ENCODE results near the gene PHLDB2. TPM values are rescaled to one million over a fixed set of nuclear protein-coding genes. Genes with fewer than 3 reads are reported as not detected.
A peak's percentile ranks its signal among the peaks of the same experiment; 100 is the strongest.

PHLDB2 gene
- 100 to 1,000 TPM in 1 of 4 donors, 10 to 100 TPM in 3; 81.6 to 171 (median 88.2) TPM for total RNA-seq

DNA sequence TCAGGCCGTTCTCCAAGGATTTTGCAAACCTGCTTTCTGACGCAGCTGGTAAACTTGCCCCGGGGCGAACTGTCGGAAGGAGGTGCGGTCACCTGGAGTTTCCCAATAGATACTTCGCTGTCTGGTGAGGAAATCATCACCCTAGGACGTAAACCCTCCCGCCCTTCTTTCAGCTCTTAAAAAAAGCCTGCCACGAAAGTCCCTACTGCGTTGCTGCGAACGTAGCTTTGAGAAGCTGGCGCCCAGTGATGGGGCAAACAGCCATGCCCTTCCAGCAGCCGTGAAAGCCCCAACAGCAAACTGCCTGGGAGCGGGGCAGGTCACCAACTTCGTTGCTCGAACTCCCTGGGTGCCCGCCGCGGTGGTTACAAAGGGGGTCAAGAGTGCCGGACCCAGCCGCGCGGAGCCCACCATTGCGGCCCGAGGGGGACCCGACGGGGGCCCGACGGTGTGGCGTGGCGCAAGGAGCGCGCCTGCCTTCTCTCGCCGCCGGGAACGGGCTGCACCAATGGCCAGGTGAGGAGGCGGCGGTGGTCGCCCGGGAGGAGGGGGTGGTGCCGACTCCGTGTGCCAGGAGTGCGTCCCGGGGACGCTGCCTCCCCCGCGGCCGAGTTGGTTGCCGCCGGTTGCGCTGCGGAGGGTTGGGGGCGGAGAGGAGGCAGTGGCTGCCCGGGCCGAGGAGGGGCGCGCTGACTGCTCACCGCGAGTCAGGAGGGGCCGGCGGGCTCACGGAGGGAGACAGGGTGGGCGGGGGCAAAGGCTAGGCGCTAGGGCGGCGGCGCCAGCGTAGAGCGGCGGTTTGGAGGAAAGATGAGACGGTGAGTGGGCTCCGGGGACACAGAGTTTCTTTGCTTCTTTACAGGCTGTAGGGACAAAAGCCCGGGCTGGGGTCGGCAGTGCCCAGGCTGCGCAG is at the start of gene PHLDB2:
TSS of gene PHLDB2 (plus strand) at position 205 of the 913 bp plus-strand sequence. CDS start 24,813 bp downstream, outside the sequence.
- H3K4me1 ChIP-seq, result peaks cover 0 to 41% (median 12%) of the 10 kb centered on the region in 4 donors
- no peaks in the 10 kb centered on the region for H3K27me3 ChIP-seq
- H3K9me3 ChIP-seq, result no peaks in the 10 kb centered on the region
- TF ChIP-seq POLR2A (IDR thresholded peaks at IDR 0.05), result peak; percentile 36 to 51
- TF ChIP-seq EP300 (IDR thresholded peaks at IDR 0.05), result peak in 1 of 2 donors; percentile 79
- peak in 1 of 5 experiments; percentile 19 for TF ChIP-seq CTCF (IDR thresholded peaks at IDR 0.05)
- DNase-seq (ENCODE audit: low spot score in 2 of 2), result peak; percentile 53 to 54
- H3K27ac ChIP-seq, result peak within 1 kb of the TSS; percentile 89 to 98 (median 98)
- no peaks in the 10 kb centered on the region for H3K36me3 ChIP-seq
- peak within 1 kb of the TSS; percentile 69 to 88 (median 78) for H3K4me3 ChIP-seq
- WGBS, 2 donors, result 1% methylated on average over 33 to 58 of the region's 78 CpGs

- Histone ChIP-seq H3K36me3 (no peaks in the 10 kb centered on the region), H3K27me3 (no peaks in the 10 kb centered on the region), H3K9me3 (peaks cover 0 to 6% (median 0%) of the 10 kb centered on the region in 4 donors), H3K4me3 (no peak overlapping the region), H3K27ac (no peak overlapping the region), H3K4me1 (peaks cover 0 to 50% (median 3%) of the 10 kb centered on the region in 4 donors)
- TF ChIP-seq POLR2A (IDR thresholded peaks at IDR 0.05) (no peak), CTCF (IDR thresholded peaks at IDR 0.05) (no peak), EP300 (IDR thresholded peaks at IDR 0.05) (no peak)
- DNase-seq (ENCODE audit: low spot score in 2 of 2), result no peak
Measured at GRCh38 chr3:111810909-111811308, 48.2 kb upstream of the PHLDB2 start.

- Histone ChIP-seq H3K4me1 (peaks cover 0 to 50% (median 3%) of the 10 kb centered on the region in 4 donors), H3K4me3 (no peak overlapping the region), H3K27me3 (no peaks in the 10 kb centered on the region), H3K9me3 (peaks cover 0 to 6% (median 0%) of the 10 kb centered on the region in 4 donors), H3K36me3 (no peaks in the 10 kb centered on the region), H3K27ac (no peak overlapping the region)
- WGBS, 2 donors, result 81 to 83% methylated on average over 1 of the region's 1 CpG
- no peak for TF ChIP-seq CTCF (IDR thresholded peaks at IDR 0.05)
- no peak for TF ChIP-seq POLR2A (IDR thresholded peaks at IDR 0.05)
- TF ChIP-seq EP300 (IDR thresholded peaks at IDR 0.05), result no peak
- no peak for DNase-seq (ENCODE audit: low spot score in 2 of 2)
Measured at GRCh38 chr3:111811811-111812210, 47.3 kb upstream of the PHLDB2 start.

DNA sequence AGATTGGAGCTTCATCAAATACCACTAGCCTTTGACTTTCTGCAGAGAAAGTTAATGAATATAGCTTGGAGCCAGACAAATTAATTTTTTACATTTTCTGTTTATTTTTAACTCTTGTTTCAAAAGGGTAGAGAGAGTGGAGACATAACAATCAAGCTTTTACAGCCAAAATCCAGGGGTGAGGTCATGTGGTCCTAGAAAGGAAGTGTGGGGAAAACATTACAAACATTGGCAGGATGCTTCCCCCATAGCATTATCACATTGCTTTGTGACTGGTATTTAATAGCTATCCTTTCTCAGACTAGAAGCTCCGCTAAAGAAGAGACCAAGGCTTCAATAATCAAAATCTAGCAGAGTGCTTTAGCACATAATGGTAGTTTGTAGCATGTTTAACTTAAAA is 46.4 kb upstream of the PHLDB2 start:
- 72 to 75% methylated on average over 1 of the region's 1 CpG for WGBS, 2 donors
- Histone ChIP-seq H3K36me3 (no peaks in the 10 kb centered on the region), H3K4me3 (no peak overlapping the region), H3K27me3 (no peaks in the 10 kb centered on the region), H3K27ac (no peak overlapping the region), H3K4me1 (peaks cover 0 to 49% (median 3%) of the 10 kb centered on the region in 4 donors), H3K9me3 (peaks cover 0 to 6% (median 0%) of the 10 kb centered on the region in 4 donors)
- DNase-seq (ENCODE audit: low spot score in 2 of 2), result no peak
- TF ChIP-seq EP300 (IDR thresholded peaks at IDR 0.05) (no peak), CTCF (IDR thresholded peaks at IDR 0.05) (no peak)

DNA sequence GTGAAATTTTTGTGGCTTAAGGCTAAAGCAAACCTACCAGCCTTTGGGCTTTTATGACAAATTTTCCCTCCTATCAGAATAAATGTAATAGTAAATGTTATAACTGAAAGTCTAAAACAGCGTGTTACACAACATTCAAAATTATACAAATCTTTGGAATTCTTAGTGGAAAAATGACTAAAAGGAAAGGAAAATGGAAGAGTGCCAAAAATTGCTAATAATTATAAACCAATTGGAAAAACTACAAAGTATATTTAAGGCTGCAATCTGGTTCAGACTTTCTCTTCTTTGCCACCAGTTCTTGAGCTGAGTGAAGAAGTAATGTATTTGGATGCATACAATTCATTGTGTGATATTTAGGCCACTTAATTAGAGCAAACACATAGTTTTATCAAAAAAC is 45.6 kb upstream of the PHLDB2 start:
- Histone ChIP-seq H3K4me1 (peaks cover 0 to 41% (median 3%) of the 10 kb centered on the region in 4 donors), H3K9me3 (peaks cover 0 to 6% (median 0%) of the 10 kb centered on the region in 4 donors), H3K27me3 (no peaks in the 10 kb centered on the region), H3K27ac (no peak overlapping the region), H3K4me3 (no peak overlapping the region), H3K36me3 (no peaks in the 10 kb centered on the region)
- no peak for DNase-seq (ENCODE audit: low spot score in 2 of 2)
- WGBS, 2 donors, result 50 to 59% methylated on average over 1 of the region's 1 CpG
- TF ChIP-seq CTCF (IDR thresholded peaks at IDR 0.05), result no peak
- no peak for TF ChIP-seq POLR2A (IDR thresholded peaks at IDR 0.05)
- no peak for TF ChIP-seq EP300 (IDR thresholded peaks at IDR 0.05)
